Osteoblast (primary cell): Measurements from ENCODE around the gene LY6G6D. TPM values are rescaled to one million over a fixed set of nuclear protein-coding genes. Genes with fewer than 3 reads are reported as not detected.

Experiments
- DNase-seq: peaks from one replicate; pipeline ENCODE4 v3.0.0; 2011; ENCODE audit warnings: low spot score, mixed read lengths; ENCODE audit not compliant: insufficient read length; ENCODE audit errors: missing footprints
- H2AFZ ChIP-seq: 2 replicates; pipeline ENCODE4 v1.6.0; 2011; ENCODE audit warnings: mild to moderate bottlenecking, low read length
- H3K27ac ChIP-seq: 2 replicates; pipeline ENCODE4 v1.5.1; 2011; ENCODE audit warnings: mild to moderate bottlenecking, low read depth, low read length, moderate library complexity
- H3K27me3 ChIP-seq: 2 replicates; pipeline ENCODE4 v1.6.0; 2012; ENCODE audit warnings: mild to moderate bottlenecking, control low read depth, inconsistent platforms, low read length, moderate library complexity; ENCODE audit not compliant: insufficient read depth
- H3K36me3 ChIP-seq: 2 replicates; pipeline ENCODE4 v1.5.1; 2011; ENCODE audit warnings: mild to moderate bottlenecking, low read length, control low read depth, moderate library complexity; ENCODE audit not compliant: insufficient read depth
- H3K4me1 ChIP-seq: 2 replicates; pipeline ENCODE4 v1.5.1; 2011; ENCODE audit warnings: mild to moderate bottlenecking, low read length, control low read depth, moderate library complexity; ENCODE audit not compliant: insufficient read depth
- H3K4me2 ChIP-seq: 2 replicates; pipeline ENCODE4 v1.6.0; 2011; ENCODE audit warnings: mild to moderate bottlenecking, low read length; ENCODE audit not compliant: insufficient read depth
- H3K4me3 ChIP-seq: fragments of 200-600 bp; sonication (generic); 3 replicates; pipeline ENCODE4 v1.5.1; 2012; ENCODE audit warnings: mild to moderate bottlenecking, low read length, inconsistent platforms; ENCODE audit not compliant: insufficient read depth
- H3K79me2 ChIP-seq: 2 replicates; pipeline ENCODE4 v1.6.0; 2012; ENCODE audit warnings: mild to moderate bottlenecking, low read length, control low read depth, inconsistent platforms; ENCODE audit not compliant: insufficient read depth
- H3K9me3 ChIP-seq: 2 replicates; pipeline ENCODE4 v1.5.1; 2011; ENCODE audit warnings: low read depth, low read length, control low read depth
- H4K20me1 ChIP-seq: 2 replicates; pipeline ENCODE4 v1.6.0; 2012; ENCODE audit warnings: mild to moderate bottlenecking, low read length, control low read depth; ENCODE audit not compliant: insufficient read depth
- total RNA-seq: library from RNA; depleted of rRNA; stranded (reverse); fragments of >200 nt; gene quantifications from 2 replicates; pipeline ENCODE4 v1.2.3, GENCODE V29; 2012
- TF ChIP-seq, protein P1 (sequence below): IDR thresholded peaks from 2 replicates; pipeline ENCODE4 v1.5.1; 2011; ENCODE audit warnings: mild to moderate bottlenecking, low read depth, low read length, moderate library complexity; ENCODE audit errors: extremely low read depth

LY6G6D gene
- total RNA-seq, 1 donor, result not detected

DNA sequence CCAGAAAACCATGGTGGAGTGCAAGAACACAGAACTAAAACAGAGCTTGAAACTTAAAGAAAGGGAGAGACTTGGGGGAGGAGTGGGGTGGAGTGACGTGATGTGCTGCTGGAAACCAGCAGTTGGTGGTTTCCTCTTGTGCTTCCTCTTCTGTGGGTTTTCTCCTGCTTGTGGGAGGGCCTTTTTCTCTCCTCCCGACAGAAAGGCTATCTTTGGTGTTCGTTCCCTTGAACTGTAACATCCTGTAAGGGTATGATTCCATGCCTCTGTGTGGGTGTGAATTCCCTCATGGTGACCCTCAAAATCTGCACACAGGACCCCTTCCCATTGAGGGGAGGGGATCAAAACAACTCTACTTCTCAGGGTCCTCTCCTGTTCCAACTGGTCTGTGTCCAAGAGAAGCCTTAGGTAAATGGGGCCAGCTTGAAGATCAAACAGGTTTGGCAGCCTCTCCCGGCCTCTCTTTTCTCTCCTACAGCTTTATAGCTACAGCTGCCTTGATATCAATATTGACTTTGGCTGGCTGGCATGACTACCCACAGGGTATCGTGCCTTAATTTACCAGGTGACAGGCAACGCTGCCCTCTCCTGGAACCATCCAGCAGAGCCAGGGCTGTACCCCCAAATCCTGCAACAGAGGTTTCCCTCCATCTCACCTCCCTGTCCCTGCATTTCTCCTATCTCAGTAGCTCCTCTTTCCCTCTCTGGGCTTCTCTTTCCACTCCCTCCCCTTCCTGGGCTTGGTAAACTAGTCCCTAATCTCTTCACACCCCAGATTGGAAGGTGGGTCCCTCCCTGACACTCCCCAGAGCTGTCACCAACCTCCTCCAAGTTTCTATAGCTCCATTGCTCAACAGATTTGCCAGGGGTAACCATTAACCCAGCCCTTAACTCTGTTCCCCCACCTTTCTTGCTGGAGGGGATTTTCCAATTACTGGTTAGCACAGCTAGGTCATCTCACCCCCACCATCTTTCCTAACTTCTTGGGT, 23.1 kb downstream of the LY6G6D start:
- peak; percentile 98 for DNase-seq
- Histone ChIP-seq H3K27ac (peak overlapping the region; percentile 79), H3K4me3 (peak overlapping the region; percentile 39), H4K20me1 (peaks cover 14% of the 10 kb centered on the region), H3K4me2 (peak overlapping the region; percentile 66), H3K27me3 (no peaks in the 10 kb centered on the region), H2AFZ (peak overlapping the region; percentile 55), H3K79me2 (peaks cover 47% of the 10 kb centered on the region), H3K36me3 (peaks cover 27% of the 10 kb centered on the region), H3K4me1 (peaks cover 47% of the 10 kb centered on the region), H3K9me3 (no peaks in the 10 kb centered on the region)
- TF ChIP-seq, protein P1, sequence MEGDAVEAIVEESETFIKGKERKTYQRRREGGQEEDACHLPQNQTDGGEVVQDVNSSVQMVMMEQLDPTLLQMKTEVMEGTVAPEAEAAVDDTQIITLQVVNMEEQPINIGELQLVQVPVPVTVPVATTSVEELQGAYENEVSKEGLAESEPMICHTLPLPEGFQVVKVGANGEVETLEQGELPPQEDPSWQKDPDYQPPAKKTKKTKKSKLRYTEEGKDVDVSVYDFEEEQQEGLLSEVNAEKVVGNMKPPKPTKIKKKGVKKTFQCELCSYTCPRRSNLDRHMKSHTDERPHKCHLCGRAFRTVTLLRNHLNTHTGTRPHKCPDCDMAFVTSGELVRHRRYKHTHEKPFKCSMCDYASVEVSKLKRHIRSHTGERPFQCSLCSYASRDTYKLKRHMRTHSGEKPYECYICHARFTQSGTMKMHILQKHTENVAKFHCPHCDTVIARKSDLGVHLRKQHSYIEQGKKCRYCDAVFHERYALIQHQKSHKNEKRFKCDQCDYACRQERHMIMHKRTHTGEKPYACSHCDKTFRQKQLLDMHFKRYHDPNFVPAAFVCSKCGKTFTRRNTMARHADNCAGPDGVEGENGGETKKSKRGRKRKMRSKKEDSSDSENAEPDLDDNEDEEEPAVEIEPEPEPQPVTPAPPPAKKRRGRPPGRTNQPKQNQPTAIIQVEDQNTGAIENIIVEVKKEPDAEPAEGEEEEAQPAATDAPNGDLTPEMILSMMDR, result peak; percentile 42

DNA sequence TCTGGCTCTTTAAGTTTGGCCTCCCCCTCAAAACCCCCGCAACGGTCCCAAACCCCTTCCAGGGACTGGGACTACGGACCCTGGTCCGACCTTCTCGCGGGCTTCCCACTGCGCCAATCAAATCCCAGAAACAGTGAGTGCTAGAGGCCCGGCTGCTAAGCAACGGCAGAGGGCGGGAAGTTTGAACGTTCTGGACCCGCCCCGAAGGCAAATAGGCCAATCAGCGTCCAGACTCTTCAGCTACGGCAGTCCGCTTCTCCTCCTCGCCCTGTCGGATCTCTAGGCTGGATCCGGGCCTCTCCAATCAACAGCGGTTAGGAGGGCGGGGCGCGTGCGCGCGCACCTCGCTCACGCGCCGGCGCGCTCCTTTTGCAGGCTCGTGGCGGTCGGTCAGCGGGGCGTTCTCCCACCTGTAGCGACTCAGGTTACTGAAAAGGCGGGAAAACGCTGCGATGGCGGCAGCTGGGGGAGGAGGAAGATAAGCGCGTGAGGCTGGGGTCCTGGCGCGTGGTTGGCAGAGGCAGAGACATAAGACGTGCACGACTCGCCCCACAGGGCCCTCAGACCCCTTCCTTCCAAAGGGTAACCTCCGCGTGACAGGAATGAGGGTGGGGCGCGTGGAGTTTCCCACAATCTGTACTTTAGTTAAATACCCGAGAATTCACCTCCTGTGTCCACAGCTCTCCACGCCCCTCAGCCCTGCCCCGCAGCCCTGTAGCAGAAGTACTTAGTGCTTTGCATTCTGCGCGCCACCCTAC, 24.7 kb downstream of the LY6G6D start, which contains the start of gene MSH5:
MSH5 (plus strand) TSS at position 367 of the 758 bp plus-strand sequence. CDS start 462 bp downstream, outside the sequence.
- peaks cover 1% of the 10 kb centered on the region for H4K20me1 ChIP-seq
- H3K79me2 ChIP-seq, result peaks cover 32% of the 10 kb centered on the region
- H3K4me3 ChIP-seq, result peak within 1 kb of the TSS; percentile 90
- H3K9me3 ChIP-seq, result no peaks in the 10 kb centered on the region
- peaks cover 33% of the 10 kb centered on the region for H3K4me1 ChIP-seq
- peak within 1 kb of the TSS; percentile 87 for H3K4me2 ChIP-seq
- peak within 1 kb of the TSS; percentile 79 for H3K27ac ChIP-seq
- peak within 1 kb of the TSS; percentile 94 for H2AFZ ChIP-seq
- no peaks in the 10 kb centered on the region for H3K27me3 ChIP-seq
- H3K36me3 ChIP-seq, result peaks cover 14% of the 10 kb centered on the region
- peak; percentile 98 for DNase-seq
- TF ChIP-seq, protein P1, result no peak

DNA sequence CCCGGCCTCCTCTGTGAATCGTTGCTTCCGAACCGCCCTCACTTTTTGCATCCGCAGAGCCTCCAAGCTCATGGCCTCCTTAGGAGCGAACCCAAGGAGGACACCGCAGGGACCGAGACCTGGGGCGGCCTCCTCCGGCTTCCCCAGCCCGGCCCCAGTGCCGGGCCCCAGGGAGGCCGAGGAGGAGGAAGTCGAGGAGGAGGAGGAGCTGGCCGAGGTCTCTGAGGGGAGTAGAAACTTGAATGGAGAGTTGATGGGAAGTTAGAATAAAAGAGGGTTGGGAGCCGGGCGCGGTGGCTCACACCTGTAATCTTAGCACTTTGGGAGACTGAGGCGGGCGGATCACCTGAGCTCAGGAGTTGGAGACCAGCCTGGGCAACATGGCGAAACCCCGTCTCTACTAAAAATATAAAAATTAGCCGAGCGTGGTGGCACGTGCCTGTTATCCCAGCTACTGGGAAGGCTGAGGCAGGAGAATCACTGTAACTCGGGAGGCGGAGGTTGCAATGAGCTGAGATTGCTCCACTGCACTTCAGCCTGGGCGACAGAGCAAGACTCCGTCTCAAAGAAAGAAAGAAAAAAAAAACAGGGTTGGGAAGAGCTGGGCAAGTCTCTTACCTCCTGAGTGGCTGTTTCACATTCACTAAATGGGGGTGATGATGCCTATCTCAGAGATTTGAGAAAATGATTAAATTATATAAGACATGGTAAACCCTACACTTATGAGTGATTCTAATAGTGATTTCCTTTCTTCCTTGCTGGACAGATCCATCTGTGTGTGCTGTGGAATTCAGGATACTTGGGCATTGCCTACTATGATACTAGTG, 25.5 kb downstream of the LY6G6D start:
- Histone ChIP-seq H3K4me3 (peak overlapping the region; percentile 90), H3K79me2 (peaks cover 24% of the 10 kb centered on the region), H3K4me2 (peak overlapping the region; percentile 87), H3K4me1 (peaks cover 33% of the 10 kb centered on the region), H3K9me3 (no peaks in the 10 kb centered on the region), H4K20me1 (no peaks in the 10 kb centered on the region), H2AFZ (peak overlapping the region; percentile 94), H3K36me3 (peaks cover 14% of the 10 kb centered on the region), H3K27me3 (no peaks in the 10 kb centered on the region), H3K27ac (peak overlapping the region; percentile 66)
- DNase-seq, result peak; percentile 86
- TF ChIP-seq, protein P1, result no peak
